CD4-positive, alpha-beta T cell treated with Interleukin-6 at 100 ng/mL for 8 hours (primary cell): ENCODE measurements around the gene SCD.
"Not testable (repeated sequence)": the region's sequence is repeated elsewhere in the genome, so short reads cannot be mapped to it uniquely, and the experiment has no call there.

Experiments
- DNase-seq: peaks from one replicate; pipeline ENCODE4 v3.0.0-alpha.2; 2020; ENCODE audit warnings: mixed read lengths, low spot score

SCD gene

GRCh38 chr10:100346765-100347567 lies at the start of gene SCD:
TSS of gene SCD (plus strand) at chr10:100347233. CDS start at chr10:100347505, 272 bp downstream.
- peak; percentile 78 for DNase-seq

GRCh38 chr10:100297242-100297641 lies 49.8 kb upstream of the SCD start:
- no peak for DNase-seq

- not testable (repeated sequence) for DNase-seq
These were observed 45.9 kb upstream of the SCD start for GRCh38 chr10:100301123-100301522.

GRCh38 chr10:100303724-100304319 lies 43.2 kb upstream of the SCD start:
- DNase-seq: no peak

- DNase-seq: no peak
These were observed 42.6 kb upstream of the SCD start for GRCh38 chr10:100304414-100304813.

GRCh38 chr10:100306861-100307260 lies 40.2 kb upstream of the SCD start:
- no peak for DNase-seq

GRCh38 chr10:100307684-100308083 lies 39.3 kb upstream of the SCD start:
- no peak for DNase-seq

- DNase-seq: no peak
These were observed 35.7 kb upstream of the SCD start for GRCh38 chr10:100311298-100311697.

GRCh38 chr10:100315615-100316014 lies 31.4 kb upstream of the SCD start:
- DNase-seq: no peak

GRCh38 chr10:100318207-100318606 lies 28.8 kb upstream of the SCD start:
- no peak for DNase-seq

GRCh38 chr10:100319707-100320402 lies 27.2 kb upstream of the SCD start:
- DNase-seq: no peak

GRCh38 chr10:100325158-100325557 lies 21.9 kb upstream of the SCD start:
- DNase-seq: no peak

- no peak for DNase-seq
These were observed 19.9 kb upstream of the SCD start for GRCh38 chr10:100327007-100327717.

GRCh38 chr10:100327718-100328009 lies 19.4 kb upstream of the SCD start:
- no peak for DNase-seq

GRCh38 chr10:100328198-100328597 lies 18.8 kb upstream of the SCD start:
- no peak for DNase-seq

GRCh38 chr10:100330079-100330478 lies 17.0 kb upstream of the SCD start, which contains the start of gene PKD2L1:
TSS of gene PKD2L1 (minus strand) at chr10:100330228. CDS start at chr10:100330103, 125 bp downstream.
- no peak for DNase-seq

- DNase-seq: no peak
These were observed 13.9 kb upstream of the SCD start for GRCh38 chr10:100333106-100333505.

- DNase-seq: no peak
These were observed 13.2 kb upstream of the SCD start for GRCh38 chr10:100333661-100334440.

GRCh38 chr10:100334762-100335161 lies 12.3 kb upstream of the SCD start:
- no peak for DNase-seq

GRCh38 chr10:100338434-100339036 lies 8.5 kb upstream of the SCD start:
- peak; percentile 75 for DNase-seq

GRCh38 chr10:100339236-100339635 lies 7.8 kb upstream of the SCD start:
- DNase-seq: no peak
